Dendritic cell treated with granulocyte-macrophage colony-stimulating factor and Interleukin-4, amounts not matched to agents 40 ng/mL and 50 ng/mL, for 4 days (primary cell): ENCODE results near the gene KRT74.
"Not testable (repeated sequence)": the region's sequence is repeated elsewhere in the genome, so short reads cannot be mapped to it uniquely, and the experiment has no call there.

Source experiments
- H3K27ac Mint-ChIP-seq: one replicate; pipeline ENCODE4 v1.8.0; 2022; ENCODE audit warnings: mild to moderate bottlenecking, mixed read lengths
- H3K27me3 Mint-ChIP-seq: one replicate; pipeline ENCODE4 v1.8.0; 2022; ENCODE audit warnings: mild to moderate bottlenecking, mixed read lengths
- H3K36me3 Mint-ChIP-seq: one replicate; pipeline ENCODE4 v1.8.0; 2022; ENCODE audit warnings: low read depth, mixed read lengths
- H3K4me1 Mint-ChIP-seq: one replicate; pipeline ENCODE4 v1.8.0; 2022; ENCODE audit warnings: low read depth, mixed read lengths
- H3K4me3 Mint-ChIP-seq: one replicate; pipeline ENCODE4 v1.8.0; 2022; ENCODE audit warnings: mild to moderate bottlenecking, moderate library complexity, mixed read lengths
- H3K9me3 Mint-ChIP-seq: one replicate; pipeline ENCODE4 v1.8.0; 2022; ENCODE audit warnings: mixed read lengths
- intact Hi-C: fragments of 100-400 bp; cut with micrococcal nuclease; formaldehyde crosslinking; loops from one replicate; pipeline ENCODE4 v1.15.0; 2022

The KRT74 gene

GRCh38 chr12:52594237-52594636, 20.6 kb upstream of the KRT74 start:
- peaks cover 11% of the 10 kb centered on the region for H3K27me3 Mint-ChIP-seq
- H3K4me1 Mint-ChIP-seq, H3K4me3 Mint-ChIP-seq, intact Hi-C loops, H3K9me3 Mint-ChIP-seq, H3K27ac Mint-ChIP-seq, H3K36me3 Mint-ChIP-seq: not testable (repeated sequence)

- intact Hi-C loops: no loop called here
- Mint-ChIP-seq H3K27ac (no peak overlapping the region), H3K4me3 (no peak overlapping the region), H3K36me3 (no peaks in the 10 kb centered on the region), H3K9me3 (no peaks in the 10 kb centered on the region), H3K4me1 (no peaks in the 10 kb centered on the region), H3K27me3 (peaks cover 4% of the 10 kb centered on the region)
Measured at GRCh38 chr12:52591521-52591920, 17.9 kb upstream of the KRT74 start.

GRCh38 chr12:52590021-52590420, 16.4 kb upstream of the KRT74 start:
- Mint-ChIP-seq H3K9me3 (no peaks in the 10 kb centered on the region), H3K27ac (no peak overlapping the region), H3K4me1 (peaks cover 5% of the 10 kb centered on the region), H3K4me3 (no peak overlapping the region), H3K36me3 (no peaks in the 10 kb centered on the region), H3K27me3 (peaks cover 4% of the 10 kb centered on the region)
- intact Hi-C loops: no loop called here

- H3K36me3 Mint-ChIP-seq: no peaks in the 10 kb centered on the region
- intact Hi-C loops: loop anchor here (10.0 kb wide), 1 partner anchor 213 kb away; no protein-coding TSS in a partner anchor
- H3K27ac Mint-ChIP-seq: no peak overlapping the region
- H3K27me3 Mint-ChIP-seq: peaks cover 7% of the 10 kb centered on the region
- H3K4me1 Mint-ChIP-seq: peaks cover 8% of the 10 kb centered on the region
- no peaks in the 10 kb centered on the region for H3K9me3 Mint-ChIP-seq
- no peak overlapping the region for H3K4me3 Mint-ChIP-seq
Measured at GRCh38 chr12:52587563-52587962, 13.9 kb upstream of the KRT74 start.

- Mint-ChIP-seq H3K4me3 (no peak overlapping the region), H3K9me3 (no peaks in the 10 kb centered on the region), H3K36me3 (no peaks in the 10 kb centered on the region), H3K27ac (no peak overlapping the region), H3K4me1 (peaks cover 8% of the 10 kb centered on the region), H3K27me3 (peaks cover 12% of the 10 kb centered on the region)
- intact Hi-C loops: loop anchor here (10.0 kb wide), 1 partner anchor 211 kb away; no protein-coding TSS in a partner anchor
Measured at GRCh38 chr12:52585946-52586345, 12.3 kb upstream of the KRT74 start.

- no peak overlapping the region for H3K27ac Mint-ChIP-seq
- peaks cover 15% of the 10 kb centered on the region for H3K27me3 Mint-ChIP-seq
- H3K9me3 Mint-ChIP-seq: no peaks in the 10 kb centered on the region
- no peaks in the 10 kb centered on the region for H3K36me3 Mint-ChIP-seq
- H3K4me1 Mint-ChIP-seq: peaks cover 8% of the 10 kb centered on the region
- intact Hi-C loops: loop anchor here (10.0 kb wide), 1 partner anchor 210 kb away; no protein-coding TSS in a partner anchor
- H3K4me3 Mint-ChIP-seq: no peak overlapping the region
Measured at GRCh38 chr12:52585066-52585465, 11.4 kb upstream of the KRT74 start.

GRCh38 chr12:52584156-52584682, 10.6 kb upstream of the KRT74 start:
- Mint-ChIP-seq H3K4me1 (peaks cover 8% of the 10 kb centered on the region), H3K36me3 (no peaks in the 10 kb centered on the region), H3K27me3 (peaks cover 15% of the 10 kb centered on the region), H3K27ac (no peak overlapping the region), H3K4me3 (no peak overlapping the region), H3K9me3 (no peaks in the 10 kb centered on the region)
- intact Hi-C loops: loop anchor here (5.0 to 10.0 kb wide), 2 partner anchors 209 to 398 kb away; no protein-coding TSS in a partner anchor

GRCh38 chr12:52582971-52583456, 9.4 kb upstream of the KRT74 start:
- Mint-ChIP-seq H3K4me3 (no peak overlapping the region), H3K9me3 (no peaks in the 10 kb centered on the region), H3K36me3 (no peaks in the 10 kb centered on the region), H3K27ac (no peak overlapping the region), H3K27me3 (peaks cover 17% of the 10 kb centered on the region), H3K4me1 (peaks cover 8% of the 10 kb centered on the region)
- intact Hi-C loops: loop anchor here (1.0 to 10.0 kb wide), 4 partner anchors 208 to 399 kb away; no protein-coding TSS in a partner anchor

GRCh38 chr12:52582486-52582885, 8.8 kb upstream of the KRT74 start:
- Mint-ChIP-seq H3K4me3 (no peak overlapping the region), H3K27me3 (peaks cover 17% of the 10 kb centered on the region), H3K27ac (no peak overlapping the region), H3K36me3 (no peaks in the 10 kb centered on the region), H3K9me3 (no peaks in the 10 kb centered on the region), H3K4me1 (peaks cover 8% of the 10 kb centered on the region)
- intact Hi-C loops: loop anchor here (2.0 to 10.0 kb wide), 3 partner anchors 208 to 400 kb away; no protein-coding TSS in a partner anchor

GRCh38 chr12:52581481-52581880, 7.8 kb upstream of the KRT74 start:
- Mint-ChIP-seq H3K27me3 (peaks cover 17% of the 10 kb centered on the region), H3K9me3 (no peaks in the 10 kb centered on the region), H3K4me3 (no peak overlapping the region), H3K4me1 (peaks cover 8% of the 10 kb centered on the region), H3K36me3 (no peaks in the 10 kb centered on the region), H3K27ac (no peak overlapping the region)
- intact Hi-C loops: loop anchor here (5.0 to 10.0 kb wide), 2 partner anchors 207 to 401 kb away; no protein-coding TSS in a partner anchor

- intact Hi-C loops: loop anchor here (5.0 to 10.0 kb wide), 2 partner anchors 206 to 401 kb away; no protein-coding TSS in a partner anchor
- no peak overlapping the region for H3K27ac Mint-ChIP-seq
- H3K4me3 Mint-ChIP-seq: no peak overlapping the region
Measured at GRCh38 chr12:52581066-52581465, 7.4 kb upstream of the KRT74 start.

GRCh38 chr12:52580496-52580895, 6.9 kb upstream of the KRT74 start:
- no peak overlapping the region for H3K4me3 Mint-ChIP-seq

More at GRCh38 chr12:52581066-52581465, 7.4 kb upstream of the KRT74 start:
- H3K36me3 Mint-ChIP-seq: no peaks in the 10 kb centered on the region
- H3K27me3 Mint-ChIP-seq: peaks cover 17% of the 10 kb centered on the region
- H3K9me3 Mint-ChIP-seq: no peaks in the 10 kb centered on the region
- H3K4me1 Mint-ChIP-seq: peaks cover 8% of the 10 kb centered on the region

GRCh38 chr12:52579468-52580465, 6.1 kb upstream of the KRT74 start:
- intact Hi-C loops: loop anchor here (5.0 to 10.0 kb wide), 2 partner anchors 205 to 403 kb away; no protein-coding TSS in a partner anchor
- Mint-ChIP-seq H3K36me3 (no peaks in the 10 kb centered on the region), H3K9me3 (no peaks in the 10 kb centered on the region), H3K4me3 (no peak overlapping the region), H3K4me1 (peaks cover under 1% of the 10 kb centered on the region), H3K27ac (no peak overlapping the region), H3K27me3 (peaks cover 17% of the 10 kb centered on the region)

More at GRCh38 chr12:52580496-52580895, 6.9 kb upstream of the KRT74 start:
- Mint-ChIP-seq H3K9me3 (no peaks in the 10 kb centered on the region), H3K27me3 (peaks cover 17% of the 10 kb centered on the region), H3K36me3 (no peaks in the 10 kb centered on the region), H3K4me1 (peaks cover 8% of the 10 kb centered on the region), H3K27ac (no peak overlapping the region)
- intact Hi-C loops: loop anchor here (5.0 to 10.0 kb wide), 2 partner anchors 206 to 402 kb away; no protein-coding TSS in a partner anchor

GRCh38 chr12:52578469-52578868, 4.8 kb upstream of the KRT74 start:
- no peaks in the 10 kb centered on the region for H3K9me3 Mint-ChIP-seq
- intact Hi-C loops: no loop called here
- no peaks in the 10 kb centered on the region for H3K4me1 Mint-ChIP-seq
- peaks cover 15% of the 10 kb centered on the region for H3K27me3 Mint-ChIP-seq
- no peaks in the 10 kb centered on the region for H3K36me3 Mint-ChIP-seq
- no peak overlapping the region for H3K27ac Mint-ChIP-seq
- H3K4me3 Mint-ChIP-seq: no peak overlapping the region
